ENCODE results near the gene G6PC3. TPM values are rescaled to one million over a fixed set of nuclear protein-coding genes. Genes with fewer than 3 reads are reported as not detected.
"Not testable (repeated sequence)": the region's sequence is repeated elsewhere in the genome, so short reads cannot be mapped to it uniquely, and the experiment has no call there.

G6PC3 gene
- total RNA-seq, 1 donor from 2014 or later, result 11.4 TPM

DNA sequence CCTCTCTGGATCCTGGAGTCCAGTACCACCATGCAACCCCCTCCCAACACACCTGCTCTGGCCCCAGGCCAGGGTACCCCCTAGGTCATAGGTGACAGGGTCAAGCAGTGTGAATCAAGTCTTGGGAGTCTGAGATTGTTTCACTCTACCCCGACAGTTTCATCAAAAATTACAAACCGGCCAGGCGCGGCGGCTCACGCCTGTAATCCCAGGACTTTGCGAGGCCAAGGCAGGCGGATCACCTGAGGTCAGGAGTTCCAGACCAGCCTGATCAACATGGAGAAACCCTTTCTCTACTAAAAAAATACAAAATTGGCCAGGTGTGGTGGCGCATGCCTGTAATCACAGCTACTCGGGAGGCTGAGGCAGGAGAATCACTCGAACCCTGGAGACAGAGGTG is 49.7 kb downstream of the G6PC3 start:
- not testable (repeated sequence) for DNase-seq (ENCODE audit: low spot score in 2 of 2); FAIRE-seq

DNA sequence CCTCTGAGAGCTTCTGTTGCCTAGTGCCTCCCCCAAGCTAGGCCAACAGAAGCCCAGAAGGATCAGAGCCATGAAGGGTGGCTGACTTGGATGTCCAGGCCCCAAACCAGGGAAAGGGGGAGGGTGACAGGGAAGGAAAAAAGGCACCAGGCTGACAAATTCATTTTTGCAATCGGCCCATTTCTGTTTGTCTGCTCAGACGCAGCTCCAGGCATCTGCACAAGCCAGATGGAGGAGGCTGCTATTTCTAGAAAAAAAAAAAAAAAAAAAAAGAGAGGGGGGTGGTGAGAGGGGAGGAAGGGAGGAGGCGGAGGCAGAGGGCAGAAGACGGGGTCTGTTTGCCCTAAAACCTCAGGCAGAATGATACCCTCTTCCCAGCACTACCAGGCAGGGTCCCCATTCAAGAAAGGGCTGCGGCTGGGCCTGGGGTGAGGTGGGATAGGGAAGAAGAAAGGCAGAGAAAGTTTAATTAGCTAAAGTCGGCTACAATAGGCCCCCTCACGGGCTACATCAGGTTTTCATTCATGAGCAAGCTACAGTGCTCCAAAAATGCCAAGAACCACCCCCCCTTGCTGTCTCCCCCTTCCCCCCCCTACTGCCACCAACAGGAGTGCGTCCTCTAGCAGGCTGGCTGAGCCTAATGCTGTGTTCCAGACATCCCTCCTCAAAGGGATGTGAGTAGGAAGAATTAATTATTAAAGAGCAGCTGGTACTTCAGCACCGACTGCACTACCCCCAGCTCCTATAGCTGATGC is 50.5 kb downstream of the G6PC3 start:
- DNase-seq (ENCODE audit: low spot score in 2 of 2) (no peak), FAIRE-seq (no peak)

DNA sequence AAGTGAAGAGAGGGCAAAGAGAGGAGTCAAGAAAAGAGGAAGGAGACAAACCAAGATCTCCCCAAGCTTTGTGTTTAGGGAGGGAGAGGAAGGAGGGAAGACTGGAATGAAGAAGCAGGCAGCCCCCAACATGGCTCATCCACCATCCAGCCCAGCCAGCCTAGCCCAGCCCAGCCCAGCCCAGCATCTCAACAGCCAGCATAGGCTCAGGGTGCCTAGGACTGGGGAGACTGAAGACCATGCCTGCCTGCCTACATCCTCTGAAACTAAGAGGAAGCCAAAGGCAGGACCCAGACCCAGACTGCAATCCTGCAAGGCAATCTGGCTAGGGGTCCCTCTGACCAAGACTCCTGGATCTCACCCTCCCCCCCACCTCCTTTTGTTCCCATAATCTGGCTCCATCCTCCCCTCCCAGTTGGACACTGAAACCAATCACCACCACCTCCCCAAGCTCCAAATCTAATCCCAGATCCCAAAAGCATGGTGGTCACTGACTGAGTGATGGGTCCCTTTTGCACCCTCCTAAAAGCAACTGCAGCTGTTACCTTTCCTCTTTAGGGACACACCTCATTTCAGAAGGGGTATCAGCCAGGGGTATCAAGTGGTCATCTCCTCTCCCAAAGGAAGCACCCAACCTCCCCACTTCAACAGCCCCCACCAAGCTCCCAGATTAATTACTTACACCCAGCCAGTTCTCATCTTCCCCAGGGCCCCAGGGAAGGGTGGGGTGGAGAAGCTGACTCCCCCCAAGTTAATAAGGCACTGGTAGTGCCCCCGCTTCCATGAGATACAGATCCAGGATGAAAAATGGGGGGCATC is 51.7 kb downstream of the G6PC3 start:
- DNase-seq (ENCODE audit: low spot score in 2 of 2), result no peak
- no peak for FAIRE-seq

DNA sequence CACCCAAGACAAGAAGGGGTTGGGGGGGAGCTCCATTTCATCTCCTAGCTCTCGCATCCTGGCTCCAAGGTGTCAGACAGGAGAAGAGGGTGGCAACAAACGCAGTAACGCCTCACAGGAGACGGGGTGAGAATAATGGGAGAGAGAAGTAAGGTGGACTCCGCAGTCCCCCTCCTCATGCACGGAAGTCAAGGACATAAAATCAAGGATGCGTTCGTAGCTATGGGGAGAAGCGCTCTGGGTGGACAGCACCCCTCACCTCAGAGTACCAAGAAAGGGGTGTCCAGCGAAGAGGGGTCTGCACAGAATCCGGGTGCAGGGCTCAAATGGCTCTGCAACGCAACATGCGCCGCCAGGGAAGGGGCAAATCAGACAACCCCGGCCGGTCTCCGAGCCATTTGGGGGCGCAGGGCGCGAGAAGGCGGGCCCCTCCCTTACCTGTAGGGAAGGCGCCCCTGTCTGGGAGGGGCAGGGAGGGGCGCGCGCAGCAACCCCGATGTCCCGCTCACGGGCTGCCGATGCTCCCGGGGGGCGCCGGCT is 52.4 kb downstream of the G6PC3 start:
- no peak for FAIRE-seq
- no peak for DNase-seq (ENCODE audit: low spot score in 2 of 2)

DNA sequence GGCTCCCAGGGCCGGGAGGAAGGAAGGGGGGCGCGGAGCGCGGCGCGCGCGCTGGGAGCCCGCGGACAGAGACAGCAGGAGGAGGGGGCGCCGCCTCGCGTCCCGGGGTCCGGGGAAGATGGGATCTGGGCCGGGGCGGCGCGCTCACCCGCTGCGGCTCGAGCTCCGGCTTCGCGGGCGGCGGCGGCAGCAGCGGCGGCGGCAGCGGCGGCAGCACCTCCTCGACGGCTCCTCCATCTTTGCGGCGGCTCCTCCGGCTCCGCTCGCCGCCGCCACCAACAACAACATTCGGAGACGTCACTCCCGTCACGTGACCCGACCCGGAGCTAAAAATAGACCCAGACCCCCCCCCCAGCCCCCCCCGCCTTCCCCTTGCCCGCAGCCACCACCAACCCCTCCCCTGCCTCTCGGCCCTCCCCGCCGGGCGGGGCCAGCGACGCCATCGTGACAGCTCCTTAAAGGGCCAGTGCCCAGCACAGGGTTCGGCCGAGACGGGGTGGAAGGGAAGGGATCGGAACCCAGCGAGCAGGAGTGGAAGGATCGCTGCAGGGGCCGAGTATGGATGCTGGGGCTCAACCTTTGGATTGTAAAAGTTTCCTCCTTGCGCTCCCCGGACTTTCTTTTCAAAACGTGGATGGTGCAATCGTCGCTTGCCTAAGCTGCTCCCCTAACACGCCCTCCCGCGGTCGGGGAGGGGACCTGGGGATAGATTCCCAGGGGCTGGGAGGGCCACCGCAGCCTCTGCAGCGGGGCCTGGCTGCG is 53.0 kb downstream of the G6PC3 start, which contains the start of gene HDAC5:
Gene HDAC5, minus strand, starts transcription at position 286 of the 762 bp plus-strand sequence. CDS start 6,126 bp downstream, outside the sequence.
- FAIRE-seq (no peak), DNase-seq (ENCODE audit: low spot score in 2 of 2) (peak; percentile 97)

DNA sequence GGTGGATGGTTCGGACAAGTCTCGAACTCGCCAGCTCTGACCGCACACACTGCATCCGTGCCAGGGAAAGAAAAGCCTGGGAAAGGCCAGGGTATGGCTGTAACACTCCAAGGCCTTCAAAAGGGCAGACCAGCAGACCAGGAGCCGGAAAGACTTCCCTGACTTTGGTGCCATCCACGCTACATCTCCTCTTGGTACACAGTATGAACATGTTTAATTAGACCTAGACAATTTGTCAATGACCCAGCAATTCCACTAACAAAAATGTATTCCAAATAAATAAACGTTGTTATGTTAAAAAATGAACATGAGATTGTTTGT is 53.5 kb downstream of the G6PC3 start:
- FAIRE-seq, result no peak
- no peak for DNase-seq (ENCODE audit: low spot score in 2 of 2)

Small RNAs within 50 kb of the gene (small RNA-seq; reads per million reads assigned to genes)
- not detected for gene RF00012

Other genes with a start within 250 kb of the G6PC3 start
- 36.7 TPM for gene MPP3, start 237.6 kb upstream of the G6PC3 start, total RNA-seq
- not detected for gene CD300LG, start 223.6 kb upstream of the G6PC3 start, total RNA-seq
- 13.9 TPM for gene MPP2, start 163.2 kb upstream of the G6PC3 start, total RNA-seq
- gene PPY, start 128.3 kb upstream of the G6PC3 start, total RNA-seq, result not detected
- not detected for gene PYY, start 116.8 kb upstream of the G6PC3 start, total RNA-seq
- gene NAGS, start 66.1 kb upstream of the G6PC3 start, total RNA-seq, result 0.41 TPM
- 41.2 TPM for gene TMEM101, start 55.8 kb upstream of the G6PC3 start, total RNA-seq
- gene LSM12, start 4.1 kb upstream of the G6PC3 start, total RNA-seq, result 26.5 TPM
- gene HDAC5, start 52.9 kb downstream of the G6PC3 start, total RNA-seq, result 87.6 TPM
- gene HROB, start 71.2 kb downstream of the G6PC3 start, total RNA-seq, result 0.82 TPM
- gene ASB16, start 100.0 kb downstream of the G6PC3 start, total RNA-seq, result not detected
- 22.0 TPM for gene TMUB2, start 116.2 kb downstream of the G6PC3 start, total RNA-seq
- 64.4 TPM for gene ATXN7L3, start 129.1 kb downstream of the G6PC3 start, total RNA-seq
- 69.3 TPM for gene UBTF, start 148.9 kb downstream of the G6PC3 start, total RNA-seq
- 4.9 TPM for gene SLC4A1, start 197.4 kb downstream of the G6PC3 start, total RNA-seq
- gene RUNDC3A, start 237.9 kb downstream of the G6PC3 start, total RNA-seq, result 123 TPM

All from frontal cortex (tissue), 4 donors.